HG03280 (cell line): ENCODE measurements around the gene GPC3.

Experiments used
- ATAC-seq: cut with Tn5 transposase; IDR thresholded peaks from one replicate; pipeline ENCODE4 v1.9.1; 2021; ENCODE audit warnings: mild to moderate bottlenecking, moderate library complexity; ENCODE audit not compliant: unreplicated experiment

GPC3 gene

GRCh38 chrX:133933316-133933715 is 52.1 kb downstream of the GPC3 start:
- no peak for ATAC-seq

- ATAC-seq, result no peak
Observed at GRCh38 chrX:133929836-133930464, 55.4 kb downstream of the GPC3 start.

GRCh38 chrX:133928365-133928764 is 57.0 kb downstream of the GPC3 start:
- no peak for ATAC-seq

GRCh38 chrX:133926809-133927208 is 58.6 kb downstream of the GPC3 start:
- ATAC-seq, result no peak

GRCh38 chrX:133926099-133926498 is 59.3 kb downstream of the GPC3 start:
- ATAC-seq, result no peak

- no peak for ATAC-seq
Observed at GRCh38 chrX:133924548-133924947, 60.8 kb downstream of the GPC3 start.

GRCh38 chrX:133923548-133923947 is 61.8 kb downstream of the GPC3 start:
- no peak for ATAC-seq

- ATAC-seq, result no peak
Observed at GRCh38 chrX:133923113-133923512, 62.3 kb downstream of the GPC3 start.

- no peak for ATAC-seq
Observed at GRCh38 chrX:133922390-133922771, 63.0 kb downstream of the GPC3 start.

- ATAC-seq, result peak; percentile 84
Observed at GRCh38 chrX:133921764-133922389, 63.5 kb downstream of the GPC3 start.

- no peak for ATAC-seq
Observed at GRCh38 chrX:133921086-133921485, 64.3 kb downstream of the GPC3 start.

- no peak for ATAC-seq
Observed at GRCh38 chrX:133918361-133918771, 67.0 kb downstream of the GPC3 start.

- ATAC-seq, result peak; percentile 45
Observed at GRCh38 chrX:133916984-133917722, 68.2 kb downstream of the GPC3 start.

- ATAC-seq, result no peak
Observed at GRCh38 chrX:133913658-133914388, 71.6 kb downstream of the GPC3 start.

GRCh38 chrX:133913009-133913408 is 72.4 kb downstream of the GPC3 start:
- ATAC-seq, result no peak

- ATAC-seq, result no peak
Observed at GRCh38 chrX:133911825-133912495, 73.4 kb downstream of the GPC3 start.

- no peak for ATAC-seq
Observed at GRCh38 chrX:133910539-133910938, 74.9 kb downstream of the GPC3 start.

GRCh38 chrX:133909888-133910287 is 75.5 kb downstream of the GPC3 start:
- no peak for ATAC-seq

- ATAC-seq, result no peak
Observed at GRCh38 chrX:133908223-133908955, 77.0 kb downstream of the GPC3 start.

- ATAC-seq, result no peak
Observed at GRCh38 chrX:133907606-133908005, 77.8 kb downstream of the GPC3 start.
